Ureter (tissue), 1 donor: Measurements from ENCODE around the gene KRT31. TPM values are rescaled to one million over a fixed set of nuclear protein-coding genes. Genes with fewer than 3 reads are reported as not detected.
"Not testable (repeated sequence)": the region's sequence is repeated elsewhere in the genome, so short reads cannot be mapped to it uniquely, and the experiment has no call there.

Experiments used
- DNase-seq: peaks from one replicate; pipeline ENCODE4 v3.0.0-alpha.2; 2020; ENCODE audit warnings: low spot score
- total RNA-seq: library from RNA; stranded (reverse); gene quantifications from one replicate; pipeline ENCODE4 v1.2.4, GENCODE V29; 2023
- donor health status: DM: yes; HTN: yes; CAD: no.

The KRT31 gene
- total RNA-seq: not detected

- DNase-seq: no peak
These were observed at the start of gene KRT31 for GRCh38 chr17:41396996-41397660. KRT31 (minus strand) TSS chr17:41397608; CDS start chr17:41397539, 69 bp downstream.

GRCh38 chr17:41446806-41447205, 49.4 kb upstream of the KRT31 start:
- no peak for DNase-seq

GRCh38 chr17:41444640-41445039, 47.2 kb upstream of the KRT31 start:
- DNase-seq: no peak

- DNase-seq: no peak
These were observed 46.8 kb upstream of the KRT31 start for GRCh38 chr17:41444186-41444585.

GRCh38 chr17:41442739-41443138, 45.3 kb upstream of the KRT31 start:
- DNase-seq: no peak

- no peak for DNase-seq
These were observed 43.2 kb upstream of the KRT31 start, which contains the start of gene KRT38 for GRCh38 chr17:41440531-41441033. KRT38 (minus strand) TSS chr17:41440983; CDS start chr17:41440921, 62 bp downstream.

- no peak for DNase-seq
These were observed 42.0 kb upstream of the KRT31 start for GRCh38 chr17:41439375-41439774.

GRCh38 chr17:41437769-41438168, 40.4 kb upstream of the KRT31 start:
- no peak for DNase-seq

- no peak for DNase-seq
These were observed 39.8 kb upstream of the KRT31 start for GRCh38 chr17:41437254-41437653.

- no peak for DNase-seq
These were observed 37.0 kb upstream of the KRT31 start for GRCh38 chr17:41434415-41434814.

- DNase-seq: no peak
These were observed 36.6 kb upstream of the KRT31 start for GRCh38 chr17:41434005-41434404.

GRCh38 chr17:41433586-41433985, 36.2 kb upstream of the KRT31 start:
- DNase-seq: no peak

GRCh38 chr17:41430376-41430775, 33.0 kb upstream of the KRT31 start:
- not testable (repeated sequence) for DNase-seq

- DNase-seq: no peak
These were observed 32.3 kb upstream of the KRT31 start for GRCh38 chr17:41429667-41430066.

GRCh38 chr17:41428591-41429291, 31.3 kb upstream of the KRT31 start:
- no peak for DNase-seq

- DNase-seq: no peak
These were observed 26.8 kb upstream of the KRT31 start, which contains the start of gene KRT37 for GRCh38 chr17:41424111-41424635. KRT37 (minus strand) TSS chr17:41424585; CDS start chr17:41424523, 62 bp downstream.

GRCh38 chr17:41422586-41422985, 25.2 kb upstream of the KRT31 start:
- DNase-seq: not testable (repeated sequence)

GRCh38 chr17:41421617-41422016, 24.2 kb upstream of the KRT31 start:
- DNase-seq: no peak

GRCh38 chr17:41421116-41421515, 23.7 kb upstream of the KRT31 start:
- peak; percentile 52 for DNase-seq

- no peak for DNase-seq
These were observed 22.7 kb upstream of the KRT31 start for GRCh38 chr17:41420134-41420533.

- no peak for DNase-seq
These were observed 22.3 kb upstream of the KRT31 start for GRCh38 chr17:41419716-41420115.

- no peak for DNase-seq
These were observed 20.9 kb upstream of the KRT31 start for GRCh38 chr17:41418116-41418860.
